Thyroid gland (tissue), 4 donors: ENCODE data around the gene ZSWIM6. TPM values are rescaled to one million over a fixed set of nuclear protein-coding genes. Genes with fewer than 3 reads are reported as not detected.

ENCODE experiments used
- DNase-seq, 2 donors: peaks; one replicate each; pipeline ENCODE4 v3.0.0-alpha.2; 2019
- H3K27ac ChIP-seq, 3 donors: fragments of 200-600 bp; sonication (generic); 1 replicate in 2 of 3; 2 replicates in 1 of 3; pipeline ENCODE4 v1.5.1; 2016 to 2019; ENCODE audit warnings: mild to moderate bottlenecking in 1 of 3, moderate library complexity in 1 of 3
- H3K27me3 ChIP-seq: fragments of 200-600 bp; sonication (generic); one replicate; pipeline ENCODE4 v1.5.1; 2019
- H3K36me3 ChIP-seq, 2 donors: fragments of 200-600 bp; sonication (generic); one replicate each; pipeline ENCODE4 v1.5.1; 2016 to 2019
- H3K4me1 ChIP-seq, 2 donors: fragments of 200-600 bp; sonication (generic); one replicate each; pipeline ENCODE4 v1.5.1; 2017 to 2019
- H3K4me3 ChIP-seq, 3 donors: fragments of 200-600 bp; sonication (generic); replicated peaks in 1 of 3; 1 replicate in 2 of 3; 2 replicates in 1 of 3; pipeline ENCODE4 v1.5.1; 2016; ENCODE audit warnings: mild to moderate bottlenecking in 1 of 3
- H3K9me3 ChIP-seq: fragments of 200-600 bp; sonication (generic); one replicate; pipeline ENCODE4 v1.5.1; 2017
- CTCF ChIP-seq, 6 experiments: fragments of 200-600 bp in 3 of 6; fragments of 450-650 bp in 3 of 6; sonication (generic) in 3 of 6; IDR thresholded peaks; one replicate each; pipeline ENCODE4 v1.5.1; 2016 to 2019; ENCODE audit warnings: antibody characterized with exemption in 6 of 6, mild to moderate bottlenecking in 2 of 6, inconsistent platforms in 1 of 6, moderate library complexity in 1 of 6
- POLR2A ChIP-seq, 2 donors: fragments of 450-650 bp; IDR thresholded peaks; one replicate each; pipeline ENCODE4 v1.6.1; 2017; ENCODE audit warnings: antibody characterized with exemption in 2 of 2, mild to moderate bottlenecking in 2 of 2, moderate library complexity in 1 of 2
- WGBS, 2 donors: methylation state at CpG; one replicate each; pipeline ENCODE4 v1.1.5; 2017; 5-methylcytosine and 5-hydroxymethylcytosine counted together
- intact Hi-C: fragments of 100-400 bp; cut with DNase I; formaldehyde crosslinking; loops from one replicate; pipeline ENCODE4 v1.15.1; 2023
- total RNA-seq, 4 donors: library from RNA; depleted of rRNA; stranded (reverse); fragments of >200 nt; gene quantifications; one replicate each; pipeline ENCODE4 v1.2.3, GENCODE V29; 2016

Gene ZSWIM6
- total RNA-seq, 4 donors from 2014 or later: 11.8 to 20.1 (median 14.5) TPM

- 0% methylated on average over 6 of the region's 80 CpGs; no CpG with 5 or more reads in 1 of the 2 donors for WGBS, 2 donors
- Histone ChIP-seq H3K4me3 (peak overlapping the region; percentile 37 to 86 (median 51)), H3K36me3 (no peaks in the 10 kb centered on the region), H3K27me3 (no peaks in the 10 kb centered on the region), H3K27ac (peak overlapping the region; percentile 86 to 97 (median 93)), H3K4me1 (peaks cover 0 to 29% of the 10 kb centered on the region in 2 donors), H3K9me3 (no peaks in the 10 kb centered on the region)
- intact Hi-C loops: loop anchor here (5.0 to 10.0 kb wide), 3 partner anchors 76 to 324 kb away; no protein-coding TSS in a partner anchor
- TF ChIP-seq POLR2A (IDR thresholded peaks at IDR 0.05) (peak in 1 of 2 donors; percentile 46), CTCF (IDR thresholded peaks at IDR 0.05) (peak in 4 of 6 experiments; percentile 13 to 64 (median 62))
- DNase-seq: peak; percentile 84 to 86
Observed at GRCh38 chr5:61330845-61331406, 1.1 kb upstream of the ZSWIM6 start.

GRCh38 chr5:61332358-61332749 is 296 bp downstream of the ZSWIM6 start:
- no peaks in the 10 kb centered on the region for H3K36me3 ChIP-seq
- intact Hi-C loops: loop anchor here (5.0 to 10.0 kb wide), 3 partner anchors 75 to 322 kb away; no protein-coding TSS in a partner anchor
- peaks cover 0 to 32% of the 10 kb centered on the region in 2 donors for H3K4me1 ChIP-seq
- peak overlapping the region in 2 of 3 donors; percentile 64 to 72 for H3K27ac ChIP-seq
- 0% methylated on average over 7 of the region's 69 CpGs; no CpG with 5 or more reads in 1 of the 2 donors for WGBS, 2 donors
- TF ChIP-seq POLR2A (IDR thresholded peaks at IDR 0.05) (no peak), CTCF (IDR thresholded peaks at IDR 0.05) (no peak)
- DNase-seq: peak; percentile 45 to 46
- no peaks in the 10 kb centered on the region for H3K27me3 ChIP-seq
- H3K4me3 ChIP-seq: peak overlapping the region in 1 of 3 donors; percentile 26
- no peaks in the 10 kb centered on the region for H3K9me3 ChIP-seq

- H3K4me1 ChIP-seq: peaks cover 0 to 32% of the 10 kb centered on the region in 2 donors
- intact Hi-C loops: loop anchor here (5.0 to 10.0 kb wide), 3 partner anchors 74 to 322 kb away; no protein-coding TSS in a partner anchor
- no peaks in the 10 kb centered on the region for H3K27me3 ChIP-seq
- H3K4me3 ChIP-seq: peak overlapping the region; percentile 86 to 96 (median 93)
- DNase-seq: peak; percentile 54 to 56
- peak overlapping the region; percentile 69 to 94 (median 83) for H3K27ac ChIP-seq
- no peaks in the 10 kb centered on the region for H3K36me3 ChIP-seq
- 0% methylated on average over 15 of the region's 61 CpGs; no CpG with 5 or more reads in 1 of the 2 donors for WGBS, 2 donors
- TF ChIP-seq CTCF (IDR thresholded peaks at IDR 0.05) (no peak), POLR2A (IDR thresholded peaks at IDR 0.05) (no peak)
- no peaks in the 10 kb centered on the region for H3K9me3 ChIP-seq
Observed at GRCh38 chr5:61332851-61333320, 828 bp downstream of the ZSWIM6 start.

GRCh38 chr5:61333321-61333953 is 1.4 kb downstream of the ZSWIM6 start:
- Histone ChIP-seq H3K9me3 (no peaks in the 10 kb centered on the region), H3K4me1 (peaks cover 0 to 33% of the 10 kb centered on the region in 2 donors), H3K27me3 (no peaks in the 10 kb centered on the region), H3K4me3 (peak overlapping the region; percentile 86 to 96 (median 93)), H3K36me3 (no peaks in the 10 kb centered on the region), H3K27ac (peak overlapping the region; percentile 69 to 94 (median 83))
- intact Hi-C loops: loop anchor here (5.0 to 10.0 kb wide), 3 partner anchors 74 to 321 kb away; no protein-coding TSS in a partner anchor
- WGBS, 2 donors: 0% methylated on average over 17 to 67 of the region's 75 CpGs
- peak; percentile 39 to 40 for DNase-seq
- TF ChIP-seq CTCF (IDR thresholded peaks at IDR 0.05): no peak
- no peak for TF ChIP-seq POLR2A (IDR thresholded peaks at IDR 0.05)
